K562 (cell line): Measurements from ENCODE around the gene APOL2. TPM values are rescaled to one million over a fixed set of nuclear protein-coding genes. Genes with fewer than 3 reads are reported as not detected.

Source experiments
- CBX8 ChIP-seq: fragments of 200-600 bp; sonication (generic); IDR thresholded peaks from 2 replicates; pipeline ENCODE4 v1.6.1; 2012; ENCODE audit warnings: borderline replicate concordance, mixed run types, low read depth, mild to moderate bottlenecking, moderate library complexity, mixed read lengths, low read length, control low read depth, inconsistent platforms; ENCODE audit not compliant: poor library complexity, severe bottlenecking; ENCODE audit errors: extremely low read depth
- CTCF ChIP-seq, 3 experiments: IDR thresholded peaks in 2 of 3; conservative IDR thresholded peaks in 1 of 3; 2 replicates each; pipeline ENCODE4 v1.5.1; 2011 to 2012; ENCODE audit warnings: low read length in 3 of 3, mild to moderate bottlenecking in 3 of 3, control low read depth in 2 of 3, improper control_type of control experiment in 1 of 3, inconsistent platforms in 1 of 3, low read depth in 1 of 3, mixed read lengths in 1 of 3, moderate library complexity in 1 of 3; ENCODE audit not compliant: insufficient read depth in 2 of 3
- GTF2E2 ChIP-seq: fragments of 200-800 bp; sonication (Bioruptor generic); IDR thresholded peaks from 2 replicates; pipeline ENCODE4 v1.6.1; 2016; ENCODE audit warnings: missing genetic modification characterization, missing compliant biosample characterization
- GTF3C2 ChIP-seq: IDR thresholded peaks from 3 replicates; pipeline ENCODE4 v1.6.1; 2011; ENCODE audit warnings: borderline replicate concordance, mild to moderate bottlenecking, moderate library complexity; ENCODE audit not compliant: insufficient read length; ENCODE audit errors: extremely low read depth
- RBM25 ChIP-seq: fragments of 200-400 bp; formaldehyde crosslinking; IDR thresholded peaks from 2 replicates; pipeline ENCODE4 v1.6.1; 2018; ENCODE audit warnings: low read length, low read depth, moderate library complexity; ENCODE audit not compliant: severe bottlenecking
- RNF219 ChIP-seq: fragments of 250-450 bp; sonication (Bioruptor Pico); IDR thresholded peaks from 2 replicates; pipeline ENCODE4 v1.5.0; 2022; ENCODE audit warnings: mild to moderate bottlenecking
- SRF ChIP-seq, 2 experiments: fragments of 250-450, 450-650 bp in 1 of 2; sonication (Bioruptor Pico) in 1 of 2; sonication (generic) in 1 of 2; formaldehyde crosslinking; IDR thresholded peaks; 2 replicates each; pipeline versions ENCODE4 v1.5.0 to v1.5.1; 2020 to 2022; ENCODE audit warnings: mild to moderate bottlenecking in 1 of 2, missing genetic modification reagents in 1 of 2
- THRAP3 ChIP-seq: fragments of 450-650 bp; IDR thresholded peaks from 2 replicates; pipeline ENCODE4 v1.6.1; 2016; ENCODE audit warnings: mild to moderate bottlenecking, inconsistent platforms, borderline replicate concordance
- ZBTB2 ChIP-seq: fragments of 450-650 bp; IDR thresholded peaks from 2 replicates; pipeline ENCODE4 v1.6.1; 2016; ENCODE audit warnings: antibody characterized with exemption
- ZBTB5 ChIP-seq: fragments of 450-650 bp; IDR thresholded peaks from 2 replicates; pipeline ENCODE4 v1.6.1; 2017; ENCODE audit warnings: antibody characterized with exemption
- ZNF324 ChIP-seq: fragments of 250-450 bp; sonication (Bioruptor Pico); IDR thresholded peaks from 2 replicates; pipeline ENCODE4 v1.4.0; 2020; ENCODE audit warnings: mild to moderate bottlenecking
- polyA plus RNA-seq, 8 experiments: library from polyadenylated mRNA; depleted of rRNA in 4 of 8; stranded (reverse) in 5 of 8; unstranded in 3 of 8; fragments of >200 nt; fragmentation: Nextera tagmentation in 2 of 8; fragmentation: Illumina TruSeq in 1 of 8; extraction: Ambion mirVana in 2 of 8; extraction: Trizol in 1 of 8; gene quantifications; 2 replicates each; pipeline versions ENCODE4 v1.2.1 to v1.2.3, GENCODE V29; 2011 to 2014; ENCODE audit warnings: inconsistent platforms in 1 of 8, missing spikeins in 1 of 8
- total RNA-seq, 7 experiments: library from RNA; depleted of rRNA in 6 of 7; stranded (reverse); fragments of >200 nt in 6 of 7; fragmentation: Illumina TruSeq in 2 of 7; extraction: Trizol in 2 of 7; gene quantifications; 2 replicates each; pipeline versions ENCODE4 v1.2.1 to v1.2.3, GENCODE V29; 2011 to 2021; ENCODE audit warnings: low replicate concordance in 1 of 7

APOL2 gene
- total and polyA plus RNA-seq, 9 of the 15 experiments (the other 6 are each of a cell fraction or from before 2014, with no cell fraction given), result 2.7 to 10.6 (median 8.9) TPM

- TF ChIP-seq CTCF (IDR thresholded peaks at IDR 0.05 in 2 of 3, conservative IDR thresholded peaks at IDR 0.05 in 1 of 3; ENCODE audit: insufficient read depth in 2 of 3, low read depth in 1 of 3, low read length in 3 of 3) (peak; percentile 60 to 73 (median 60)), ZBTB5 (no peak), CBX8 (no peak), RBM25 (peak; percentile 44), RNF219 (CRISPR knock-in tag) (no peak), SRF (CRISPR knock-in tag; IDR thresholded peaks at IDR 0.05) (no peak), ZBTB2 (no peak), ZNF324 (CRISPR knock-in tag) (no peak), GTF2E2 (tag) (no peak), THRAP3 (no peak), GTF3C2 (no peak)
Measured at GRCh38 chr22:36194971-36195370, 44.4 kb downstream of the APOL2 start (continued).
